HepG2 (cell line): Measurements from ENCODE around the gene CEBPE. TPM values are rescaled to one million over a fixed set of nuclear protein-coding genes. Genes with fewer than 3 reads are reported as not detected.
A peak's percentile ranks its signal among the peaks of the same experiment; 100 is the strongest.

ENCODE experiments used
- BATF2 ChIP-seq: sonication (generic); formaldehyde crosslinking; IDR thresholded peaks from 2 replicates; pipeline ENCODE4 v1.8.0; 2022; ENCODE audit warnings: mild to moderate bottlenecking, missing genetic modification reagents, moderate library complexity
- BRCA1 ChIP-seq: sonication (generic); formaldehyde crosslinking; IDR thresholded peaks from 2 replicates; pipeline ENCODE4 v1.4.0; 2020; ENCODE audit warnings: missing genetic modification reagents
- DMTF1 ChIP-seq: sonication (generic); formaldehyde crosslinking; IDR thresholded peaks from 2 replicates; pipeline ENCODE4 v1.4.0; 2020; ENCODE audit warnings: mild to moderate bottlenecking, missing genetic modification reagents
- GTF2F1 ChIP-seq: fragments of 150-350 bp; IDR thresholded peaks from 2 replicates; pipeline ENCODE4 v1.6.1; 2014; ENCODE audit warnings: low read length
- KLF6 ChIP-seq: IDR thresholded peaks from 2 replicates; pipeline ENCODE4 v1.8.0; 2016; ENCODE audit warnings: missing biosample characterization, missing genetic modification reagents
- MLLT10 ChIP-seq: sonication (generic); formaldehyde crosslinking; IDR thresholded peaks from 2 replicates; pipeline ENCODE4 v1.4.0; 2020; ENCODE audit warnings: missing genetic modification reagents
- NFIB ChIP-seq: sonication (generic); formaldehyde crosslinking; IDR thresholded peaks from 2 replicates; pipeline ENCODE4 v1.9.0; 2021; ENCODE audit warnings: missing genetic modification reagents, mild to moderate bottlenecking, borderline replicate concordance
- PAWR ChIP-seq: sonication (generic); formaldehyde crosslinking; IDR thresholded peaks from 2 replicates; pipeline ENCODE4 v1.4.0; 2020; ENCODE audit warnings: missing genetic modification reagents, mild to moderate bottlenecking, borderline replicate concordance
- PBX3 ChIP-seq: sonication (generic); formaldehyde crosslinking; IDR thresholded peaks from 2 replicates; pipeline ENCODE4 v1.8.1; 2023; ENCODE audit warnings: missing genetic modification reagents, inconsistent platforms, borderline replicate concordance
- PRMT3 ChIP-seq: sonication (generic); formaldehyde crosslinking; IDR thresholded peaks from 2 replicates; pipeline ENCODE4 v1.8.1; 2022; ENCODE audit warnings: low read depth, mild to moderate bottlenecking, moderate library complexity, missing genetic modification reagents, borderline replicate concordance
- RAD21 ChIP-seq: fragments of 450-650 bp; formaldehyde crosslinking; IDR thresholded peaks from 2 replicates; pipeline ENCODE4 v1.5.0; 2020; ENCODE audit warnings: mild to moderate bottlenecking
- RNF2 ChIP-seq: fragments of 450-650 bp; conservative IDR thresholded peaks from 2 replicates; pipeline ENCODE4 v1.6.1; 2016; ENCODE audit warnings: low read depth
- SNRNP70 ChIP-seq: fragments of 200-400 bp; formaldehyde crosslinking; IDR thresholded peaks from 2 replicates; pipeline ENCODE4 v1.6.1; 2017; ENCODE audit warnings: mild to moderate bottlenecking, low read depth, low read length, moderate library complexity
- SOX5 ChIP-seq: IDR thresholded peaks from 2 replicates; pipeline ENCODE4 v1.6.1; 2016; ENCODE audit warnings: borderline replicate concordance
- SRY ChIP-seq: sonication (generic); formaldehyde crosslinking; IDR thresholded peaks from 2 replicates; pipeline ENCODE4 v1.8.0; 2022; ENCODE audit warnings: mild to moderate bottlenecking, missing genetic modification reagents
- TBX3 ChIP-seq: fragments of 450-650 bp; IDR thresholded peaks from 2 replicates; pipeline ENCODE4 v1.6.1; 2017; ENCODE audit warnings: antibody characterized with exemption, mild to moderate bottlenecking, inconsistent platforms, borderline replicate concordance
- ZBTB20 ChIP-seq: sonication (generic); formaldehyde crosslinking; IDR thresholded peaks from 2 replicates; pipeline ENCODE4 v1.8.1; 2023; ENCODE audit warnings: missing genetic modification reagents, low read depth, mild to moderate bottlenecking, borderline replicate concordance
- ZFP90 ChIP-seq: sonication (generic); formaldehyde crosslinking; IDR thresholded peaks from 2 replicates; pipeline ENCODE4 v1.8.0; 2022; ENCODE audit warnings: missing genetic modification reagents, mild to moderate bottlenecking, inconsistent platforms, borderline replicate concordance
- ZNF17 ChIP-seq: sonication (generic); formaldehyde crosslinking; IDR thresholded peaks from 2 replicates; pipeline ENCODE4 v1.5.0; 2020; ENCODE audit warnings: mild to moderate bottlenecking, missing genetic modification reagents
- ZNF280D ChIP-seq: sonication (generic); formaldehyde crosslinking; IDR thresholded peaks from 2 replicates; pipeline ENCODE4 v1.5.1; 2020; ENCODE audit warnings: mild to moderate bottlenecking, missing genetic modification reagents
- ZNF615 ChIP-seq: sonication (generic); formaldehyde crosslinking; IDR thresholded peaks from 2 replicates; pipeline ENCODE4 v1.5.0; 2020; ENCODE audit warnings: mild to moderate bottlenecking, missing genetic modification reagents, borderline replicate concordance
- ZNF616 ChIP-seq: sonication (generic); formaldehyde crosslinking; IDR thresholded peaks from 2 replicates; pipeline ENCODE4 v1.5.0; 2020; ENCODE audit warnings: low read depth, mild to moderate bottlenecking, missing genetic modification reagents
- ZNF749 ChIP-seq: sonication (generic); formaldehyde crosslinking; IDR thresholded peaks from 2 replicates; pipeline ENCODE4 v1.8.0; 2022; ENCODE audit warnings: mild to moderate bottlenecking, missing genetic modification reagents, moderate library complexity, borderline replicate concordance
- ZNF768 ChIP-seq: sonication (generic); formaldehyde crosslinking; IDR thresholded peaks from 2 replicates; pipeline ENCODE4 v1.4.0; 2020; ENCODE audit warnings: missing genetic modification reagents
- ZNF850 ChIP-seq: sonication (generic); formaldehyde crosslinking; conservative IDR thresholded peaks from 2 replicates; pipeline ENCODE4 v1.9.0; 2021; ENCODE audit warnings: mild to moderate bottlenecking, missing genetic modification reagents
- polyA plus RNA-seq, 8 experiments: library from polyadenylated mRNA; depleted of rRNA in 3 of 8; stranded (reverse) in 7 of 8; unstranded in 1 of 8; fragments of >200 nt; fragmentation: Illumina TruSeq in 4 of 8; extraction: Trizol in 4 of 8; gene quantifications; 2 replicates each; pipeline versions ENCODE4 v1.2.1 to v1.2.3, GENCODE V29; 2011 to 2016; ENCODE audit warnings: low read depth in 4 of 8, missing spikeins in 1 of 8, mixed read lengths in 1 of 8; ENCODE audit not compliant: insufficient read depth in 1 of 8
- total RNA-seq, 5 experiments: library from RNA; depleted of rRNA; stranded (reverse); fragments of >200 nt; fragmentation: Illumina TruSeq; extraction: Trizol; gene quantifications; 2 replicates each; pipeline ENCODE4 v1.2.3, GENCODE V29; 2016; ENCODE audit warnings: low read depth in 1 of 5

CEBPE gene
- total and polyA plus RNA-seq, 2 of the 13 experiments (the other 11 are each of a cell fraction or from before 2014, with no cell fraction given), result 0.09 to 0.11 TPM

- TF ChIP-seq ZNF615 (CRISPR knock-in tag) (no peak), DMTF1 (CRISPR knock-in tag) (no peak), BRCA1 (no peak), SOX5 (no peak), GTF2F1 (no peak), ZNF17 (CRISPR knock-in tag) (no peak), ZNF850 (no peak), ZNF749 (no peak), SRY (no peak), SNRNP70 (no peak), PBX3 (CRISPR knock-in tag) (no peak), RNF2 (no peak), RAD21 (no peak), ZNF768 (CRISPR knock-in tag) (no peak), BATF2 (CRISPR knock-in tag) (no peak), TBX3 (no peak), PAWR (CRISPR knock-in tag) (0 out of 2 replicates have a peak, but pooled peaks have one; percentile 78), KLF6 (CRISPR knock-in tag) (no peak), MLLT10 (CRISPR knock-in tag) (no peak), ZFP90 (CRISPR knock-in tag) (no peak), ZNF280D (CRISPR knock-in tag) (no peak), ZNF616 (CRISPR knock-in tag) (0 out of 2 replicates have a peak, but pooled peaks have one; percentile 25), ZBTB20 (CRISPR knock-in tag) (no peak), NFIB (CRISPR knock-in tag) (no peak), PRMT3 (CRISPR knock-in tag) (no peak)
These were observed 13.7 kb downstream of the CEBPE start (continued) for GRCh38 chr14:23105348-23105824.
